Measurements from ENCODE around the gene C8G.

DNA sequence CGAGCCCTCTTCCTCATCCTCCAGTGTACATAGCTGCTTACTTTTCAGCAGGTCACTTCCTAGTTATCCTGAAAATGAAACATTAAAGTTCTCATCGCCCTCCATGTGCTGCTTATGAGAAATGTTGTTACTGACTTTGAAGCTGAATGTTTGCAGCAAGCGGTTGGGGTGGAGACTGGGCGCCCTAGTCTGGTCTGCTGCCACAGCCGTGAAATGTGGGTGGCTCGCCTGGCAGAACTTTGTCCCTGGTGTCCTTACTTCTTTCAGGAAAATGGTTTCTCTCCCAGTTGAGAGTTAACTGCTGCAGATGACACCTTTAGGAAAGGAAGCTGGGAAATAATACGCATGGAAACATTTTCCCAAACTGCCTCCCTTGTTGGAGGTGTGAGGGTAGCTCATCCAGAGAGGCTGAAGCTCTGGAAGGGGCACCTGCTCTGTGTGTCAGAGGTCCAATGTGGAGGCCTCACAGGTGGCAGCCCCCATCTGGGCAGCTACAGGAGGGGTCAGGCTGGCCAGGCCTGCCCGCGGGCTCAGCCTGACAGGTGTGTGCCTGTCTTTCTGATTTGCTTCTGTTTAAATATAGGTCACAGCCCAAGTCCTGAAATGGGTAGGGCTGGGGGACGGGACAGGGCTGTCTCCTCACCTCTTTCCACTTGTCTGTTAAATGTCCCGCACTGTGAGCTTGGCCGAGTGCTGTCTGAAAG lies 34.7 kb upstream of the C8G start:
- TF ChIP-seq POLR2A (IDR thresholded peaks at IDR 0.05; ENCODE audit: low read depth, low read length) (no peak), POLR2AphosphoS5 (IDR thresholded peaks at IDR 0.05; ENCODE audit: low read depth, low read length) (no peak), TAF1 (IDR thresholded peaks at IDR 0.05; ENCODE audit: borderline replicate concordance, low read depth, low read length) (no peak)
